ENCODE results near the gene CCDC71.

CCDC71 gene

DNA sequence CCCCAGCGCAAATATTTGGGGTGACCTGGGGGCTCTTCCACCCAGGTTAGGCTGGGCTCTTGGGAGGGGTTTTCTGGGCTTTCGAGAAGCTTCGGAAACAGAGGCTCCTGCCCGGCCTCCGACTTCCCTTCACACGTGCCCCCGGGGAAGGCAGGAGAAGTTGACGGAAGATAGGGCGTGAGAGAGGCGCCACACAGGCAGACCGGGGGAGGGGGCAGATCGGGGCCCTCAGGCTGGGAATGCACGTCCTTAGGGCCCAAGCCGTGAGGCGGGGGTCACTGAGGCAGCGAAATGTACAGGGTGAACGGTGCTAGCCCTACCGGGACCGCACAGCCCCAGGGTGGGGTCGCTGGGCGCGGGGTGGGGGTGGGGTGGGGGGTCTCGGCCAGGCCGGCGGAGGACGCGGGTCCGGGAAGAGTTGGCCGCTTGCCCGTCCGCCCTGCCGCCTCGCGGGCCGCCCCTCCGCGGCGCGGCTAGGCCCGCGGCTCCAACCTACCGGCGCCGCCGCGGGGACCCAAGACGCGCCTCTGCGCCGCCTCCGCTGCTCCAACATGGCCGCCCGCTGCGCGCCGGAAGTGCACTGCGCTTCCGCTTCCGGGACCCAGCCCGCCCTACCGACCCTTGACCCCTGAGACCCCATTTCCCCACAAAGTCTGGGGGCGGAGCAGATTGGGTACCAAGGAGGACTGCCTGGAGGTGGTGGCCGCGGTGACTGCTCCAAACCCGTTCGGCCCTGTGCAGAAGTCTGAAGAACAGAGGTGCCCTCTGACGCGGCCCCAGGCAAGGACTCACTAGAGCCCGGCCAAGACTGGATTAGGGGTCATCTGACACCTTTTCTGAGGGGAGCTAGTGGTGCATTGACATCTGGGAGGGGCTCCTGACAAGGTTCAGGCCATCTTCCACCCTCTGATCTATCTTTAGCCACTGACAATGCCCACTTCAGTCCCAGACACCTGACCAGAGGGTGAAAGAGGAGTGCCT is at the start of gene CCDC71:
Gene CCDC71, minus strand, starts transcription at position 561 of the 981 bp plus-strand sequence. CDS start 2,123 bp downstream, outside the sequence.
- in situ Hi-C loops (cut with MboI; ENCODE audit: low sequenced_read_pairs, unreplicated experiment), result loop anchor here (25.0 kb wide), 1 partner anchor 271 kb away; the partner anchor contains the start of gene NICN1
- DNase-seq (ENCODE audit: low spot score), result peak; percentile 96
- no peak for TF ChIP-seq CTCF (IDR thresholded peaks at IDR 0.05; ENCODE audit: borderline replicate concordance, control extremely low read depth, extremely low read depth, insufficient read depth, missing control alignments)

- no peak for TF ChIP-seq CTCF (IDR thresholded peaks at IDR 0.05; ENCODE audit: borderline replicate concordance, control extremely low read depth, extremely low read depth, insufficient read depth, missing control alignments)
- no peak for DNase-seq (ENCODE audit: low spot score)
- in situ Hi-C loops (cut with MboI; ENCODE audit: low sequenced_read_pairs, unreplicated experiment), result no loop called here
These were observed 47.9 kb upstream of the CCDC71 start for GRCh38 chr3:49213998-49214397.

- TF ChIP-seq CTCF (IDR thresholded peaks at IDR 0.05; ENCODE audit: borderline replicate concordance, control extremely low read depth, extremely low read depth, insufficient read depth, missing control alignments), result no peak
- DNase-seq (ENCODE audit: low spot score), result no peak
- in situ Hi-C loops (cut with MboI; ENCODE audit: low sequenced_read_pairs, unreplicated experiment), result no loop called here
These were observed 47.4 kb upstream of the CCDC71 start for GRCh38 chr3:49213541-49213943.

GRCh38 chr3:49199900-49200281 is 33.8 kb upstream of the CCDC71 start:
- TF ChIP-seq CTCF (IDR thresholded peaks at IDR 0.05; ENCODE audit: borderline replicate concordance, control extremely low read depth, extremely low read depth, insufficient read depth, missing control alignments), result no peak
- in situ Hi-C loops (cut with MboI; ENCODE audit: low sequenced_read_pairs, unreplicated experiment), result no loop called here

GRCh38 chr3:49199239-49199899 is 33.2 kb upstream of the CCDC71 start:
- in situ Hi-C loops (cut with MboI; ENCODE audit: low sequenced_read_pairs, unreplicated experiment), result no loop called here
- DNase-seq (ENCODE audit: low spot score), result peak; percentile 23
- TF ChIP-seq CTCF (IDR thresholded peaks at IDR 0.05; ENCODE audit: borderline replicate concordance, control extremely low read depth, extremely low read depth, insufficient read depth, missing control alignments), result no peak

More at GRCh38 chr3:49199900-49200281, 33.8 kb upstream of the CCDC71 start:
- no peak for DNase-seq (ENCODE audit: low spot score)

DNA sequence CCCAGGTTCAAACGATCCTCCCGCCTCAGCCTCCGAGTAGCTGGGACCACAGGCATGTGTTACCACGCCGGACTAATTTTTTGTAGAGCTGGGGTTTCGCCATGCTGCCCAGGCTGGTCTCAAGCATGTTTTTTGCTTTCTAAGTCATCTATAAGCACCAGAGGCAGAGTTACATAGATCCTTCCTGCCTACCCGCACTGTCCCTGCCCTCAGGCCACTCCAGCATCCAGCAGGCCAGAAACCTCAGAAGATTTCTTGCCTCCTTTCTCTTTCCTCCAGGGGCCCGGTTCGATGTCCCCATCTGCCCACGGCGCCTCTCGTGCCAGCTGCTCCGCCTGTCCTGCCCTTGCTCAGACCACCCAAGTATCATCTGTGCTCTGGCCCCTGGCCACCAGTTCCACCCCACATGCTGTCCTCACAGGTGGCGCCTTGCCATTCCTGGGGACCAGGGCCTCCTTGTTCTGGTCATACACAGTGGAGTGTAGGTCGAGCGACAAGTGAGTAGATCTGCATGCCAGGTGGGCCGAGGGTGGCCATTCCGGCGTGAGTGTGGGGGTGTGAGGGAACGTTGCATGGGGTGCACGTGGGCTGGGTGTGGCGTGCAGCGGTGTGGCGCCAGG is 32.6 kb upstream of the CCDC71 start:
- no peak for DNase-seq (ENCODE audit: low spot score)
- no peak for TF ChIP-seq CTCF (IDR thresholded peaks at IDR 0.05; ENCODE audit: borderline replicate concordance, control extremely low read depth, extremely low read depth, insufficient read depth, missing control alignments)
- in situ Hi-C loops (cut with MboI; ENCODE audit: low sequenced_read_pairs, unreplicated experiment), result no loop called here
